ENCODE measurements around the gene KDM2A.
A peak's percentile ranks its signal among the peaks of the same experiment; 100 is the strongest.

KDM2A gene

GRCh38 chr11:67237574-67237973, 118.5 kb downstream of the KDM2A start:
- DNase-seq (ENCODE audit: low spot score) = no peak

GRCh38 chr11:67238894-67239782, 120.1 kb downstream of the KDM2A start:
- DNase-seq (ENCODE audit: low spot score) = no peak

GRCh38 chr11:67239783-67240575, 120.9 kb downstream of the KDM2A start:
- peak; percentile 99 for DNase-seq (ENCODE audit: low spot score)

GRCh38 chr11:67240576-67241389, 121.7 kb downstream of the KDM2A start:
- peak; percentile 64 for DNase-seq (ENCODE audit: low spot score)

GRCh38 chr11:67242548-67242947, 123.5 kb downstream of the KDM2A start:
- no peak for DNase-seq (ENCODE audit: low spot score)

GRCh38 chr11:67243051-67243450, 124.0 kb downstream of the KDM2A start:
- no peak for DNase-seq (ENCODE audit: low spot score)

GRCh38 chr11:67245046-67245445, 126.0 kb downstream of the KDM2A start:
- no peak for DNase-seq (ENCODE audit: low spot score)

GRCh38 chr11:67247946-67248550, 129.0 kb downstream of the KDM2A start:
- no peak for DNase-seq (ENCODE audit: low spot score)

GRCh38 chr11:67248653-67249052, 129.6 kb downstream of the KDM2A start:
- no peak for DNase-seq (ENCODE audit: low spot score)

- DNase-seq (ENCODE audit: low spot score) = no peak
Measured at GRCh38 chr11:67250059-67251043, 131.3 kb downstream of the KDM2A start.

- DNase-seq (ENCODE audit: low spot score) = no peak
Measured at GRCh38 chr11:67251841-67252240, 132.8 kb downstream of the KDM2A start.

GRCh38 chr11:67252831-67253239, 133.8 kb downstream of the KDM2A start:
- DNase-seq (ENCODE audit: low spot score) = peak; percentile 86

- no peak for DNase-seq (ENCODE audit: low spot score)
Measured at GRCh38 chr11:67253872-67254624, 135.0 kb downstream of the KDM2A start.

GRCh38 chr11:67254798-67255197, 135.7 kb downstream of the KDM2A start:
- DNase-seq (ENCODE audit: low spot score) = no peak

- no peak for DNase-seq (ENCODE audit: low spot score)
Measured at GRCh38 chr11:67255353-67255752, 136.3 kb downstream of the KDM2A start.

GRCh38 chr11:67255864-67256263, 136.8 kb downstream of the KDM2A start:
- DNase-seq (ENCODE audit: low spot score) = no peak

- DNase-seq (ENCODE audit: low spot score) = no peak
Measured at GRCh38 chr11:67256477-67257135, 137.5 kb downstream of the KDM2A start.

- no peak for DNase-seq (ENCODE audit: low spot score)
Measured at GRCh38 chr11:67260406-67260805, 141.3 kb downstream of the KDM2A start.

All from Ammon's horn (tissue), 1 donor.